GM12878 (cell line): ENCODE results near the gene SPATA24. TPM values are rescaled to one million over a fixed set of nuclear protein-coding genes. Genes with fewer than 3 reads are reported as not detected.

Experiments
- ATAC-seq: fragments of 200-7000 bp; cut with Tn5 transposase; 3 replicates; pipeline ENCODE4 v1.9.1; 2020; ENCODE audit warnings: mild to moderate bottlenecking, moderate library complexity
- BruUV-seq: library from RNA; stranded (reverse); fragments of 400-500 nt; replicated peaks from 2 replicates; lab custom pipeline; 2021; lab: Mats Ljungman, UMichigan
- CTCF ChIA-PET: fragments of 300-600 bp; sonication (Branson Sonifier 250); formaldehyde crosslinking; extraction: SDS; loops from one replicate; lab custom pipeline; 2021; ENCODE audit warnings: inconsistent platforms; lab: Yijun Ruan, JAX
- POLR2A ChIA-PET: fragments of 350-600 bp; formaldehyde crosslinking; extraction: SDS; loops from one replicate; lab custom pipeline; 2021; ENCODE audit warnings: inconsistent platforms; lab: Charles Lee
- RAD21 ChIA-PET: fragments of 300-600 bp; sonication (Branson Sonifier 250); formaldehyde crosslinking; loops from one replicate; lab custom pipeline; 2023; ENCODE audit warnings: antibody characterized with exemption; ENCODE audit not compliant: unreplicated experiment; lab: Charles Lee
- SMC1A ChIA-PET: fragments of 300-600 bp; sonication (Branson Sonifier 250); formaldehyde crosslinking; loops from one replicate; lab custom pipeline; 2023; ENCODE audit not compliant: unreplicated experiment, uncharacterized antibody; lab: Charles Lee
- DNase-seq: peaks from one replicate; pipeline ENCODE4 v3.0.0-alpha.2; 2011; ENCODE audit warnings: low read depth, low spot score
- FAIRE-seq: peaks from 3 replicates; lab custom pipeline; 2011; peaks lifted over from hg19 to GRCh38; lab: Jason Lieb, UNC
- H2AFZ ChIP-seq: 2 replicates; pipeline ENCODE4 v1.6.0; 2011; ENCODE audit warnings: low read depth, low read length, control low read depth; ENCODE audit not compliant: control insufficient read depth
- H3K27ac ChIP-seq: 2 replicates; pipeline ENCODE4 v1.5.1; 2011; ENCODE audit warnings: control low read depth; ENCODE audit not compliant: control insufficient read depth, insufficient read depth
- H3K27me3 ChIP-seq, 2 experiments: replicated peaks in 1 of 2; 2 replicates each; pipeline versions ENCODE4 v1.6.0 to v1.6.1; 2011; ENCODE audit warnings: low read length in 1 of 2; ENCODE audit not compliant: control insufficient read depth in 2 of 2, insufficient read depth in 2 of 2
- H3K36me3 ChIP-seq, 2 experiments: 2 replicates each; pipeline ENCODE4 v1.5.1; 2011; ENCODE audit warnings: low read length in 1 of 2; ENCODE audit not compliant: control insufficient read depth in 2 of 2, insufficient read depth in 2 of 2
- H3K4me1 ChIP-seq: 2 replicates; pipeline ENCODE4 v1.6.1; 2011; ENCODE audit warnings: mild to moderate bottlenecking, low read length, moderate library complexity, mixed read lengths; ENCODE audit not compliant: control insufficient read depth, insufficient read depth
- H3K4me2 ChIP-seq: 2 replicates; pipeline ENCODE4 v1.6.0; 2011; ENCODE audit warnings: control low read depth; ENCODE audit not compliant: control insufficient read depth, insufficient read depth
- H3K4me3 ChIP-seq: fragments of 200-600 bp; sonication (generic); 2 replicates; pipeline ENCODE4 v1.5.1; 2016
- H3K79me2 ChIP-seq: 2 replicates; pipeline ENCODE4 v1.6.0; 2011; ENCODE audit warnings: low read length; ENCODE audit not compliant: control insufficient read depth, insufficient read depth
- H3K9ac ChIP-seq: 2 replicates; pipeline ENCODE4 v1.8.0; 2011; ENCODE audit warnings: low read length, control low read depth, mixed read lengths; ENCODE audit not compliant: control insufficient read depth, insufficient read depth
- H3K9me3 ChIP-seq: replicated peaks from 3 replicates; pipeline ENCODE4 v1.5.1; 2011; ENCODE audit warnings: mild to moderate bottlenecking, low read length; ENCODE audit not compliant: control insufficient read depth, insufficient read depth
- H4K20me1 ChIP-seq: 2 replicates; pipeline ENCODE4 v1.6.0; 2011; ENCODE audit not compliant: control insufficient read depth, insufficient read depth
- NR2C2 ChIP-seq: IDR thresholded peaks from 2 replicates; pipeline ENCODE4 v1.6.1; 2011; ENCODE audit warnings: borderline replicate concordance, low read depth; ENCODE audit not compliant: control insufficient read depth, insufficient read length
- PAX8 ChIP-seq: fragments of 450-650 bp; IDR thresholded peaks from 2 replicates; pipeline ENCODE4 v1.6.1; 2017; ENCODE audit warnings: mild to moderate bottlenecking, moderate library complexity
- POLR2A ChIP-seq: IDR thresholded peaks from 2 replicates; pipeline ENCODE4 v1.6.1; 2011; ENCODE audit warnings: low read depth, mild to moderate bottlenecking, low read length
- SMARCA5 ChIP-seq: fragments of 450-650 bp; IDR thresholded peaks from 2 replicates; pipeline ENCODE4 v1.6.1; 2017; ENCODE audit warnings: mild to moderate bottlenecking
- ZNF274 ChIP-seq: IDR thresholded peaks from one replicate; pipeline ENCODE4 v1.8.0; 2011; ENCODE audit not compliant: insufficient read length, insufficient read depth
- WGBS: methylation state at CpG from one replicate; pipeline ENCODE4 v1.1.6; 2016; ENCODE audit warnings: low lambda C conversion rate; ENCODE audit not compliant: insufficient replicate concordance, insufficient coverage; ENCODE audit errors: missing lambda C conversion rate; 5-methylcytosine and 5-hydroxymethylcytosine counted together
- in situ Hi-C: fragments of 300-500 bp; cut with MboI; formaldehyde crosslinking; loops from 9 replicates; pipeline ENCODE4 v1.14.3; 2018; ENCODE audit warnings: mixed read lengths
- intact Hi-C: fragments of 100-400 bp; cut with micrococcal nuclease; formaldehyde crosslinking; loops from one replicate; pipeline ENCODE4 v1.14.2; 2022; ENCODE audit not compliant: unreplicated experiment
- polyA plus RNA-seq, 11 experiments: library from polyadenylated mRNA; depleted of rRNA in 4 of 11; unstranded in 6 of 11; stranded (reverse) in 5 of 11; fragments of >200 nt; fragmentation: Nextera tagmentation in 4 of 11; fragmentation: Illumina TruSeq in 1 of 11; extraction: Ambion mirVana in 4 of 11; extraction: Trizol in 1 of 11; gene quantifications; 1 replicate in 1 of 11; 2 replicates in 10 of 11; pipeline versions ENCODE4 v1.2.1 to v1.2.3, GENCODE V29; 2011 to 2016; ENCODE audit warnings: inconsistent platforms in 2 of 11, missing spikeins in 2 of 11, low read depth in 1 of 11
- total RNA-seq, 4 experiments: library from RNA; depleted of rRNA in 3 of 4; stranded (reverse); fragments of >200 nt in 3 of 4; fragmentation: Illumina TruSeq in 1 of 4; extraction: Trizol in 1 of 4; gene quantifications; 2 replicates each; pipeline versions ENCODE4 v1.2.1 to v1.2.3, GENCODE V29; 2013 to 2021

SPATA24 gene
- total and polyA plus RNA-seq, 10 of the 15 experiments (the other 5 are each of a cell fraction or from before 2014, with no cell fraction given), result 4.1 to 9.8 (median 7.3) TPM

- POLR2A ChIA-PET, result no interaction called here
Observed at GRCh38 chr5:139381837-139382761, 21.8 kb downstream of the SPATA24 start.

GRCh38 chr5:139379626-139380449 lies 24.1 kb downstream of the SPATA24 start:
- intact Hi-C loops (no loop called here), in situ Hi-C loops (no loop called here)
- Histone ChIP-seq H3K27ac (no peak overlapping the region), H3K4me2 (no peak overlapping the region), H3K4me1 (peaks cover 6% of the 10 kb centered on the region; the same call in 1 of the 2 replicates), H4K20me1 (no peaks in the 10 kb centered on the region), H3K9me3 (no peaks in the 10 kb centered on the region), H3K27me3 (no peaks in the 10 kb centered on the region), H3K4me3 (no peak overlapping the region), H2AFZ (no peak overlapping the region), H3K9ac (no peak overlapping the region), H3K79me2 (no peaks in the 10 kb centered on the region), H3K36me3 (no peaks in the 10 kb centered on the region)
- no peak for TF ChIP-seq NR2C2
- TF ChIP-seq POLR2A, result peak; percentile 37
- TF ChIP-seq SMARCA5, result 0 out of 2 replicates have a peak, but pooled peaks have one; percentile 20
- no peak for TF ChIP-seq PAX8
- RAD21 ChIA-PET, result no interaction called here
- SMC1A ChIA-PET, result no interaction called here
- CTCF ChIA-PET, result interaction anchor here (0.5 to 1.2 kb wide), 3 partner anchors 34 to 131 kb away, joined by 3 to 4 read pairs (median 3); no protein-coding TSS in a partner anchor
- DNase-seq, result no peak
- WGBS, result 82% methylated on average over 14 of the region's 15 CpGs
- POLR2A ChIA-PET, result no interaction called here
- BruUV-seq, result no TSS peak
- FAIRE-seq, result no peak
- ATAC-seq, result no peak

More at GRCh38 chr5:139381837-139382761, 21.8 kb downstream of the SPATA24 start:
- Histone ChIP-seq H3K27me3 (no peaks in the 10 kb centered on the region), H3K27ac (no peak overlapping the region), H3K4me3 (no peak overlapping the region), H3K9me3 (no peaks in the 10 kb centered on the region), H3K9ac (no peak overlapping the region), H3K4me1 (peaks cover 26% of the 10 kb centered on the region), H4K20me1 (no peaks in the 10 kb centered on the region), H3K79me2 (peaks cover 5% of the 10 kb centered on the region; the same call in 1 of the 2 replicates), H2AFZ (no peak overlapping the region), H3K4me2 (no peak overlapping the region), H3K36me3 (no peaks in the 10 kb centered on the region; a peak in 1 of 4 replicates)
- TF ChIP-seq ZNF274, result no peak
- peak; percentile 69 for TF ChIP-seq POLR2A
- SMC1A ChIA-PET, result no interaction called here
- FAIRE-seq (no peak), ATAC-seq (no peak), DNase-seq (no peak)
- CTCF ChIA-PET, result no interaction called here
- no TSS peak for BruUV-seq
- intact Hi-C loops, result no loop called here
- RAD21 ChIA-PET, result no interaction called here
- 44% methylated on average over 23 of the region's 28 CpGs for WGBS
- in situ Hi-C loops, result no loop called here
